Esophagus squamous epithelium (tissue), 4 donors: ENCODE measurements around the gene ESPNL.

Source experiments
- POLR2A ChIP-seq, 4 donors: fragments of 450-650 bp; IDR thresholded peaks; one replicate each; pipeline ENCODE4 v1.6.1; 2017; ENCODE audit warnings: antibody characterized with exemption in 4 of 4, mild to moderate bottlenecking in 4 of 4, moderate library complexity in 3 of 4
- TF ChIP-seq, protein P1 (sequence below), 6 experiments: fragments of 450-650 bp in 4 of 6; fragments of 200-600 bp in 2 of 6; sonication (generic) in 2 of 6; IDR thresholded peaks; one replicate each; pipeline ENCODE4 v1.5.1; 2016 to 2019; ENCODE audit warnings: antibody characterized with exemption in 6 of 6, mild to moderate bottlenecking in 4 of 6, moderate library complexity in 4 of 6

DNA sequence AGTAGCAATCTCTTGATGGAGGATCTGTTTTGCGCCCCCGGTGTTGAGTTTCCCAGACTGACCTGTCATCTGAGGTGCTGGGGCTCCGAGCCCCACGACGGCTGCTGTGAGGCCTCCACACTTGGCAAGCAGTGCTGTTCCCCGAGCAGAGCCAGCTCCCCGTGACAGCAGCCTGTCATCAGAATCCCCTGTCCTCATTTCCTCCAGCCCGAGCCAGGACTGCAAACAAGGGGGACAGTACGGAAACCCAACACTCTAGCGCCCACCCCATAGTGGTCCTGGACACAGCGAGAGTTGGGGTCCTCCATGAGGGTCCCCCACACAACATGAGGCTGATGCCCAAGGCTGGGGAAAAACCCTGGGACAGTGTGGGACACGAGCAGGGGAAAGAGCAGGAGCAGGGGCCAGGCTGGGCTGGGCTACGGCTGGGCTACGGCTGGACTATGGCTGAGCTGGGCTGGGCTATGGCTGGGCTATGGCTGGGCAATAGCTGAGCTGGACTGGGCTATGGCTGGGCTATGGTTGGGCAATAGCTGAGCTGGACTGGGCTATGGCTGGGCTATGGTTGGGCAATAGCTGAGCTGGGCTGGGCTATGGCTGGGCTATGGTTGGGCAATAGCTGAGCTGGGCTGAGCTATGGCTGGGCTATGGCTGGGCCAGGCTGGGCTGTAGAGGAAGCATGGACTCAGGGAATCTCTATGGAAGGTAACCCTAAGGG lies 36.8 kb downstream of the ESPNL start:
- TF ChIP-seq, protein P1, sequence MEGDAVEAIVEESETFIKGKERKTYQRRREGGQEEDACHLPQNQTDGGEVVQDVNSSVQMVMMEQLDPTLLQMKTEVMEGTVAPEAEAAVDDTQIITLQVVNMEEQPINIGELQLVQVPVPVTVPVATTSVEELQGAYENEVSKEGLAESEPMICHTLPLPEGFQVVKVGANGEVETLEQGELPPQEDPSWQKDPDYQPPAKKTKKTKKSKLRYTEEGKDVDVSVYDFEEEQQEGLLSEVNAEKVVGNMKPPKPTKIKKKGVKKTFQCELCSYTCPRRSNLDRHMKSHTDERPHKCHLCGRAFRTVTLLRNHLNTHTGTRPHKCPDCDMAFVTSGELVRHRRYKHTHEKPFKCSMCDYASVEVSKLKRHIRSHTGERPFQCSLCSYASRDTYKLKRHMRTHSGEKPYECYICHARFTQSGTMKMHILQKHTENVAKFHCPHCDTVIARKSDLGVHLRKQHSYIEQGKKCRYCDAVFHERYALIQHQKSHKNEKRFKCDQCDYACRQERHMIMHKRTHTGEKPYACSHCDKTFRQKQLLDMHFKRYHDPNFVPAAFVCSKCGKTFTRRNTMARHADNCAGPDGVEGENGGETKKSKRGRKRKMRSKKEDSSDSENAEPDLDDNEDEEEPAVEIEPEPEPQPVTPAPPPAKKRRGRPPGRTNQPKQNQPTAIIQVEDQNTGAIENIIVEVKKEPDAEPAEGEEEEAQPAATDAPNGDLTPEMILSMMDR (IDR thresholded peaks at IDR 0.05) = no peak
- TF ChIP-seq POLR2A (IDR thresholded peaks at IDR 0.05) = no peak
